ENCODE data around the gene MYBPH. TPM values are rescaled to one million over a fixed set of nuclear protein-coding genes. Genes with fewer than 3 reads are reported as not detected.

MYBPH gene
- total RNA-seq, 1 donor from 2014 or later, result not detected

GRCh38 chr1:203133970-203134725, 41.5 kb downstream of the MYBPH start:
- ATAC-seq (no peak), DNase-seq (ENCODE audit: low spot score) (no peak)

GRCh38 chr1:203131548-203132200, 44.0 kb downstream of the MYBPH start:
- no peak for ATAC-seq
- peak; percentile 33 for DNase-seq (ENCODE audit: low spot score)

GRCh38 chr1:203130358-203130985, 45.2 kb downstream of the MYBPH start:
- DNase-seq (ENCODE audit: low spot score) (peak; percentile 38), ATAC-seq (no peak)

GRCh38 chr1:203129501-203130231, 46.0 kb downstream of the MYBPH start:
- DNase-seq (ENCODE audit: low spot score) (peak; percentile 58), ATAC-seq (peak; percentile 45)

- no peak for ATAC-seq
- peak; percentile 41 for DNase-seq (ENCODE audit: low spot score)
Measured at GRCh38 chr1:203128716-203129500, 46.7 kb downstream of the MYBPH start.

GRCh38 chr1:203128431-203128715, 47.3 kb downstream of the MYBPH start:
- DNase-seq (ENCODE audit: low spot score) (no peak), ATAC-seq (no peak)

DNA sequence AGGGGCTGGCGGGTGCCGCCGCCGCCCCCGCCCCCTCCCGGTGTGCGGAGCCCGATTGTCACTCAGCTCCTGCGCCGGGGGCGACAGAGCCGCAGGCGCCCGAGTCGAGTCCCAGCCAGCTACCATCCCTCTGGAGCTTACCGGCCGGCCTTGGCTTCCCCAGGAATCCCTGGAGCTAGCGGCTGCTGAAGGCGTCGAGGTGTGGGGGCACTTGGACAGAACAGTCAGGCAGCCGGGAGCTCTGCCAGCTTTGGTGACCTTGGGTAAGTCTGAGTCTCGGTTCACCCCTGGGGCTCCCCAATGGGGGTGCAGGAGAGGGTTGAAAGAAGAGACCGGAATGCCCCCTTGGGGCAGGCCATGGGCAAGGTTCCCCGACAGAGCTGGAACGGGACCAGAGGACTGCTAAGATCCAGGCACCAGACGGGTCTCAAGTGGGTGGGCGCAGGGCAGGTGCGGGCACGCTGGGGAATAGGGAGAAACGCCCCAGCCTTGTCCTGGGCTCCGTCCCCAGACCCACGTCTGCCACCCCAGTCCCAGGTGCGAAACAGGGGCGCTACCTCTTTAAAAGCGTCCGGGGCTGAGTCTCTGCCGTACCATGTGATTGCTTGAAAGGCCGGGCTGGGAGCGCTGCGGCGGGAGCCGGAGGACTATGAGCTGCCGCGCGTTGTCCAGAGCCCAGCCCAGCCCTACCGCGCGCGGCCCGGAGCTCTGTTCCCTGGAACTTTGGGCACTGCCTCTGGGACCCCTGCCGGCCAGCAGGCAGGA, 47.8 kb downstream of the MYBPH start, which contains the start of gene ADORA1:
Gene ADORA1 (plus strand): TSS at position 61 of the 765 bp plus-strand sequence. CDS start 1,116 bp downstream, outside the sequence.
- ATAC-seq, result peak; percentile 93
- peak; percentile 66 for DNase-seq (ENCODE audit: low spot score)

GRCh38 chr1:203126866-203127665, 48.6 kb downstream of the MYBPH start:
- DNase-seq (ENCODE audit: low spot score), result peak; percentile 35
- peak; percentile 2 for ATAC-seq

DNA sequence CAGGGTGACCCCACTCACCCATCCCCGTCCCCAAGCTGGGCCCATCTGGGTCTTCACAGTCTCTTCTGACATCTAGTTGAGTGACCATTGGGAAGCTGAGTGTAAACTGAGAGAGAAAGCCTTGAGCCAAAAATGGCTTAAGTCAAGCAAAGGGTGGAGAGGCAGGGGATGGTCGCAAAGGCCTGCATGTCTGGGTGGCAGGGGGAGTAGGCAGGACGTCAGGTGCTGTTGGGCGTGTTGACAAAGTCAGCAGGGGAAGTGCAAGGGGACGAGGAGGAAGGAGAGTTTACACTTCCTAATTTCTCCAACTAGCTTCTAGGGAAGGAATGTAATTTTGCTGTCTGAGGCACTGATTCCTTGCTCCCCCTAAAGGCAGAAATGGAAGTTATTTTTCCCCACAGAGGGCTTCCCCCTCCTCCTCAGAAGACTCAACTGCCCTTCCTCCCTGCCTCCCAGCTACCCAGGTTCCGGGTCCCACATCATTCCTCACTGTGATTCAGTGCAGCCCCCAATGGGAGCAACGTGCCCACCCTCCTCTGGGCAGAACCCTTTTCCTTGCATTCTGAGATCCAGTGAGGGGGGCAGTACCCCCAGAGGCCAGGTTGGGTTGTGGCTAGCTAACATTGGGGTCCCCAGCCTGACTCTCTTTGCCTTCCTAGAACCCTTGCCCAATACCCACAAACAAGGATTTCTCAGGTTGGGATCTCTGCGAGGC, 49.3 kb downstream of the MYBPH start:
- peak; percentile 20 for ATAC-seq

GRCh38 chr1:203124546-203125317, 50.9 kb downstream of the MYBPH start:
- DNase-seq (ENCODE audit: low spot score), result peak; percentile 21
- no peak for ATAC-seq

More for the DNA sequence above, 49.3 kb downstream of the MYBPH start:
- DNase-seq (ENCODE audit: low spot score), result peak; percentile 27

- ATAC-seq, result no peak
- DNase-seq (ENCODE audit: low spot score), result peak; percentile 30
Measured at GRCh38 chr1:203124011-203124410, 51.6 kb downstream of the MYBPH start.

DNA sequence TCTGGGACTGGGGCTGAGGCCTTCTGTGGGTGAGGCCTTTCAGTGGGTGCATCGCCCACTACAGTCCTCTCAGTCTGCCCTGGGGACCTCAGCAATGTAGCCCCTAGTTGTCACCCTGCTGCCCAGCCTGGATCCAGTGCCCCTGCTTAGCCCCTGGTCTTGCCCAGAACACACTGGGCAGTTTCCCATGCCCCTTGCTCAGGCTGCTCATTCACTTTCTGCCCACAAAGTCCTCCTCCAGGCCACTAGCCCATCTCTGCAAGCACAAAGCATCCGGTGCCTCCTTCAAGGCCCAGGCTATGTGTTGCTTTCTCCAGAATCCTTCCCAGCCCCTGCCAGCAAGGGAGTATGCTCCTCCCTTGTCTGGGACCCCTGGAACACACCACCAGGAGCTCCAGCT, 53.5 kb downstream of the MYBPH start:
- DNase-seq (ENCODE audit: low spot score), result peak; percentile 21

GRCh38 chr1:203121186-203122015, 54.2 kb downstream of the MYBPH start:
- DNase-seq (ENCODE audit: low spot score) (peak; percentile 33), ATAC-seq (no peak)

More for the DNA sequence above, 53.5 kb downstream of the MYBPH start:
- ATAC-seq, result no peak

GRCh38 chr1:203120325-203121153, 55.1 kb downstream of the MYBPH start:
- DNase-seq (ENCODE audit: low spot score), result peak; percentile 30
- no peak for ATAC-seq

Data from left lobe of liver (tissue), 2 donors.